GM06990 (cell line): ENCODE data around the gene ARHGAP27.

Experiments used
- DNase-seq: peaks from one replicate; pipeline ENCODE4 v3.0.0-alpha.2; 2011; ENCODE audit not compliant: insufficient read length; ENCODE audit errors: extremely low read depth
- H3K27me3 ChIP-seq: replicated peaks from 2 replicates; pipeline ENCODE4 v1.6.0; 2011; ENCODE audit warnings: low read length; ENCODE audit not compliant: control insufficient read depth, insufficient read depth
- H3K36me3 ChIP-seq: 2 replicates; pipeline ENCODE4 v1.5.1; 2011; ENCODE audit warnings: low read length; ENCODE audit not compliant: control insufficient read depth, insufficient read depth
- H3K4me3 ChIP-seq: replicated peaks from 2 replicates; pipeline ENCODE4 v1.5.1; 2011; ENCODE audit warnings: low read depth, mild to moderate bottlenecking, control low read depth, low read length
- CTCF ChIP-seq: IDR thresholded peaks from 2 replicates; pipeline ENCODE4 v1.5.1; 2011; ENCODE audit warnings: low read length, control low read depth, mild to moderate bottlenecking, inconsistent platforms; ENCODE audit not compliant: insufficient read depth, poor library complexity, severe bottlenecking

ARHGAP27 gene

DNA sequence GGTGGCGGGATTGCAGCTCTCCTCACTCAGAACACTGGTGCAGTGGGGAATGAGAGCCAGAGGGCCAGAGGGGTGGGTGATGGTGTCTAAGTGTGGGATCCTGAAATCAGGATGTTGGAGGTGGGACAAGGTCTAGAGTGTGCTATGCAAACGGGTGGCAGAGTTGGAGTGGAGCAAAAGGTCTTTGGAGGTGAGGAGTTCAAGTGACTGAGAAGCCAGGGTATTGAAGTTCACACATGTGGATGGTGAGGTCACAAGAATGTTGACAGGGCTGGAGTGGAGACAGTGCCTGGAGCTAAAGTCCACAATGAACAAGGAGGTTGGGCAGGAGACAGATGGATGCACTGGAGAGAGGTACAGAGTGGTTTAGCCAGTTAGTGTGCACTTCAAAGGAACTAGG, 77.6 kb downstream of the ARHGAP27 start:
- no peak for TF ChIP-seq CTCF
- H3K27me3 ChIP-seq = no peaks in the 10 kb centered on the region
- DNase-seq = no peak
- no peaks in the 10 kb centered on the region for H3K36me3 ChIP-seq
- H3K4me3 ChIP-seq = no peak overlapping the region

GRCh38 chr17:45353043-45353442, 79.6 kb downstream of the ARHGAP27 start:
- peak; percentile 63 for DNase-seq
- no peak for TF ChIP-seq CTCF
- H3K36me3 ChIP-seq = no peaks in the 10 kb centered on the region
- no peaks in the 10 kb centered on the region for H3K27me3 ChIP-seq
- no peak overlapping the region for H3K4me3 ChIP-seq

GRCh38 chr17:45351831-45352230, 80.8 kb downstream of the ARHGAP27 start:
- no peak overlapping the region for H3K4me3 ChIP-seq
- H3K27me3 ChIP-seq = no peaks in the 10 kb centered on the region
- no peaks in the 10 kb centered on the region for H3K36me3 ChIP-seq
- DNase-seq = no peak
- TF ChIP-seq CTCF = no peak

DNA sequence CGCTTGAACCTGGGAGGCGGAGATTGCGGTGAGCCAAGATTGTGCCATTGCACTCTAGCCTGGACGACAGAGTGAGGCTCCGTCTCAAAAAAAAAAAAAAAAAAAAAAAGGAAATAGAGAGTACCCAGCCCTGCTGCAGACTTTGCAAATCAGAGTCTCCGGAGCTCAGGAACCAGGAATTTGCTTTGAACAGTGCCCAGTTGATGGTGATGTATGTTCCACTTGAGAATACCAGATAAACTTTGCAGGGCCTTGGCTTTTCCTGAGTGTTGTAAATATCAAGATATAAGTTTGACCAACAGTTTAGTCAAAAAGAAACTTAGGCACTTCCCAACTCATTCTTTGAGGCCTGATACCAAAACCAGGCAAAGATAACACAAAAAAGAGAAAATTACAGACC, 85.2 kb downstream of the ARHGAP27 start:
- no peak for TF ChIP-seq CTCF
- no peak overlapping the region for H3K4me3 ChIP-seq
- H3K36me3 ChIP-seq = no peaks in the 10 kb centered on the region; the same call in 1 of the 2 replicates
- no peaks in the 10 kb centered on the region for H3K27me3 ChIP-seq
- no peak for DNase-seq

DNA sequence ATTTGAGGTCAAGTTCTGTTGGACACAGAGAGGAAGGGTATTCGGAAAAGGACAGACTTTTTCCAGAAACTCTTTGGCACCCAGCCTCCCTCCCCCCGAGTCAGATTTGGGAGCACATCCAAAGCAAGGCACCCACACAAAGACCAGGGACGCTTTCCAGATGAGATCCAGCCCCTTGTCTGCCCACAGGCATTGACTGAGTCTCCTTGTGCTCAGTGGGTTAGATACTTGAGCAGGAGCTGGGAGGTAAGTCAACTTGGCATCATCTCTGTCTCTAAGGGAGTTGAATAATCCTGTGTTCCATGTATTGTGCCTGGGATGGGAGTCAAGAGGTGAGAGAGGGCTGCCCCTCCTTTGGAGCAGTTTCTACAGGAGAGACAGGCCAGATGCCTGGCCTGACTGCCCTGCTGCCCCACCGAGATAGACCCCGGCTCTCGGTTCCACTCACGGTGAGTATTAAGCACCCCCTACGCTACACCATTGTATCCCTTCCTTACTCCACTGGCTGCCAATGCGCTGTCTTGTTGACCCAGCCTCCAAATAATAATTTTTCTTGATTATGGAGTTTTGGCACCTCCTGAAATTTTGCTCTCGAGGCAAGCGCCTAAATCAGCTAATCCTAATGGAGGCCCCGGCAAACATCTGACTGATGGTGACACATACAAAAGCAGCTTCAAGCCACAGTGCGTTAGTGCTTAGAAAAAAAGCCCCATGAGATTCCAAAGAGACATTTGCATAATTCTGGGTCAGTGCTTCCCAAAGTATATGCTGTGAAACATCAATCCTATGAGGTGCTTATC, 86.3 kb downstream of the ARHGAP27 start:
- TF ChIP-seq CTCF = no peak
- Histone ChIP-seq H3K4me3 (no peak overlapping the region), H3K36me3 (no peaks in the 10 kb centered on the region; the same call in none of the 2 replicates), H3K27me3 (no peaks in the 10 kb centered on the region)
- no peak for DNase-seq
